ENCODE data around the gene RTL3.
A peak's percentile ranks its signal among the peaks of the same experiment; 100 is the strongest.
"Not testable (repeated sequence)": the region's sequence is repeated elsewhere in the genome, so short reads cannot be mapped to it uniquely, and the experiment has no call there.

The RTL3 gene

GRCh38 chrX:78658845-78659744, at the start of gene RTL3:
RTL3 (minus strand) TSS chrX:78659328; CDS start chrX:78658420, 908 bp downstream.
- DNase-seq = no peak

- no peak for DNase-seq
These were observed 49.7 kb upstream of the RTL3 start for GRCh38 chrX:78708816-78709215.

DNA sequence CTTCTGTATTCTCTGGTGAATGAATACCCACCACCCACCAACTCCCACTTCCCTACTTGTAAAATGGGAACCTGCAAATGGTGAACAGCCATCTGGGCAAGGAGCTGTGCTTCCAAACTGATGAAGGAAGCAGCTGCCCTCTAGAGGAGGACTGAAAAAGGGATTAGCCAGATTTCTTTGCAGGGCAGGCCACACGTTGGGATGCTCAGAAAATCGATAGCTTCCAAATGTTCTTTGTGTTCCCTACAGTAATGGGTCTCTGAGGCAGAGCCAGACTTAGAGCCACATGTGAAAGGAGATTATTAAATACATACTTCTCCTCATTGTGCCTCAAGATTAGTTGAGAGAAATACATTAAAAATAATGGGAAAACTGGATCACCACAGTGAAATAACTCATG, 49.1 kb upstream of the RTL3 start:
- DNase-seq = no peak

GRCh38 chrX:78706071-78706470, 46.9 kb upstream of the RTL3 start:
- no peak for DNase-seq

DNA sequence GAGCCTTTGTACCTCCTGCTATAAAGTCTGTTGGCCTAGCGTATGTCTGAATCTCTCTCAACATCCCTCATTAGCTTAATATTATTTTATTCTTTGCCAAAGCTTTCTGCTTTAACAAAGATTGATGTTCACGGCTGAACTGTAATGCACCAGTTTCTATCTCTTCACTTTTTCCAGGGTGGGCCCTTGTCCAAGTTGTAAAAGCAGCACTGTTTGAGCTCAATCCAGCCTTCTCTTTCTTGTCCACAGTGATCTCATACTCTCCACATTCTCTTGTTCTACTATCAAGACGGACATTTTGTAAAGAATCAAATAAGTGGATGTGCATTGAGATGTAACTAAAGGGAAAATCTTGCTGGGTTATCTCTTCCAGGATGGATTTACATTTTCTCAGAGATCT, 34.4 kb upstream of the RTL3 start:
- DNase-seq = no peak

DNA sequence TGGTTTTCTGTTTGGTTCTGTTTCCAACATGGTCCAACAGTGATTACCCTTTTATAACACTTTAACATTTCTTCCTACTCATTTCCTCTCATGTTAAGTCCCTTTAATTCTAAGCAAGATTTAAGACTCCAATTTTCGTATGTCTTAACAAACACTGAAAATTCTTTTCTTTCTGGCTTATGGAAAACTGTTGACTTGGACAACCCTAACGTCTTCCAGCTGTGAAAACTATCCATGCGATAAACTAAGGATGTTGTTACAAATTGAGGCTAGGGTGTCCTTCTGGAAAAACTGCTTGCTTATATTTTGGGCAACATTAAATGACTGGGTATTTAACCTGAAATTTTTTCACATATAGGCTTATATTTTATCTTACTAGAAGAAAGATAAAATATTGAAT, 33.9 kb upstream of the RTL3 start:
- no peak for DNase-seq

DNA sequence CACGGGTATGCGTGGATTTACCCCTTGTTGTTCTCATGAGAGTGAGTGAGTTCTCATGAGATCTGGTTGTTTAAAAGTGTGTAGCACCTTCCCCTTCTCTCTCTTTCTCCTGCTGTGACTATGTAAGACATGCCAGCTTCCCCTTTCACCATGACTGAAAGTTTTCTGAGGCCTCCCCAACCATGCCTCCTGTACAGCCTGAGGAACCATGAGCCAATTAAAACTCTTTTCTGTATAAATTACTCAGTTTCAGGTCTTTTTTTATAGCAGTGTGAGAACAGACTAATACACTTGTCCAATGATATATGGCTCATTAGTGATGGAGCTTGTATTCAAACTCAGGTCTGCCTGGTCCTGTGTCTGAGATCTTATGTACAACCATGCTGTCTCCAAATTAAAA, 28.5 kb upstream of the RTL3 start:
- DNase-seq = no peak

DNA sequence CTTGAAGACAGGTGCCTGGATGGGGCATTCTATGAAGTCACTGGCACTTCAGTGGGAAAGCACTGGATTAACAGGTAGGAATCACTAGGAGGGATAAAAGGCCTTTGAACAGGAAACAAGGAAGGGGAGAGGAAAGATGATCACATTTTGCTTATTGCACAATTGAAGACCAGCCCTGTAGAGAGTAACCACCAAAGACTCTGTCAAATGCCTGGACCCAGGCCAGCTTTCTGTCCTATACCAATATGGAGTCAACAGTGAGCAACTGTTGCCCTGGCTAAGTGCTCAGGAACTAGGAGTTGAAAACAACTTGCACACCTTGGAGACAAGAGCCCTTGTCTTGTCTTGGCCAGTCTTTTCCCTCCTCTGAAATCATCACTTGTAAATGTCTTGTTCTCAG, 14.1 kb upstream of the RTL3 start:
- no peak for DNase-seq

- peak in 1 of 56 donors; percentile 0 for DNase-seq
These were observed 6.2 kb upstream of the RTL3 start for GRCh38 chrX:78665342-78665741.

DNA sequence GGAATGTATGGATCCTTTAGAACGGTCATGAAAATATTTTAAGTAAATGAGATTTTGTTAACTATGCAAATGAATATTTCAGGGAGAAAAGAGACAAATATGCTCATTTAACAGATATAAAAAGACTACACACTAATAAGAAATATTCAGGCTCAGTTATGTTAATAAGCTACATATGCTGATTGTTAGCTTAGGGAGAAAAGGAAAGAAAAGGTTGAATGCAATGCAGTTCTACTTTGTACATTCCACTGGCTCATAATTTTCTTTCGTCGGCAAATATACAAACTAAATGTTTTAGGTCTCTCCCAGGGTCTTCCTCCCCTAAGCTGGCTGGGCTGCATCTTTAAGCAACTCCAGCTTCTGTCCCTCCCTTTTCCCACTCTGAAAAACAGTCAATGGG, 2.7 kb upstream of the RTL3 start:
- DNase-seq = no peak

- DNase-seq = no peak
These were observed 827 bp upstream of the RTL3 start for GRCh38 chrX:78659955-78660354.

- DNase-seq = no peak
These were observed 714 bp downstream of the RTL3 start for GRCh38 chrX:78658414-78658813.

DNA sequence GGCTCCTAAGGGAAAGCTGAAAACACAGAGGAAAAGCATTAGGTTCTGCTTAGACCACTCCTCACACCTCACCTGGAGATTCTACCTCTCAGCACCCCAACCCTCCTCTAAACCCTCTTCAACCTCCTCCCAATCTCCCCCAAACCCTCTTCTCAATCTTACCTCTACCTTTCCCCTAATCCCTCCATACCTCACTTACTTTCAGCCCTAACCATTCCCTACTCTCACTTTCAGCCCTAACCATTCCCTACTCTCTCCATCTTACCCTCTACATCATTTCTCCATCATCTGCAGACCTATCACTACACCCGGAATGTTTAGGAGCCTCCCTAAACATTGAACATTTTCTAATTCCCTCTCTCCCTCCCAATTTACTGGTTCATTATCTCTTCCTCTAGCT, 3.5 kb downstream of the RTL3 start:
- no peak for DNase-seq

GRCh38 chrX:78653118-78653822, 5.9 kb downstream of the RTL3 start:
- no peak for DNase-seq

DNA sequence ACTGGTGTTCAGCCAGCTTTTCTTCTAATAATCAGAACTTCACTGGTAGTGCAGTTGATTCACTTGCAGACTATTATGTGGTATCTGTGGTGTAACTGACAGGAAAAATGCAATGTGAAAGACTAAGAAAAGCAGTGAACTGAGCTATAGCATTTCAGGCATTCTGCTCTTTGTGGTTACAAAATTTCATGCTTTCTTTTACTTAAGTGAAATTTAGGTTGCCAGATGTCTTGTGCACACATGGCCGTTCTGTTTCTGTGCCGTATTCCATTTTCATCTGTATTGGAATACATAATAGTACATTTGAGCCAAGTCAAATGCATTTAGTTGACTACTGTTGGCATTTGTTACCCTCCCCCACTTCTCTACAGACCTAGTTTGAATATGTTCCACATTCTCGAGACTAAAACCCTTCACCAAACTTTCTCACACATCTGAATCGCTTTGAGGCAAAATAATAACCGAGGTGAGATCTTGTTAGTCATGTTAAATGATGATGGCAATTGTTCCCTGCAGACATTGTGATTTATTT, 8.2 kb downstream of the RTL3 start:
- DNase-seq = no peak

- DNase-seq = no peak
These were observed 15.3 kb downstream of the RTL3 start for GRCh38 chrX:78643874-78644273.

GRCh38 chrX:78643096-78643495, 16.0 kb downstream of the RTL3 start:
- DNase-seq = no peak

- not testable (repeated sequence) for DNase-seq
These were observed 23.0 kb downstream of the RTL3 start for GRCh38 chrX:78636096-78636495.

DNA sequence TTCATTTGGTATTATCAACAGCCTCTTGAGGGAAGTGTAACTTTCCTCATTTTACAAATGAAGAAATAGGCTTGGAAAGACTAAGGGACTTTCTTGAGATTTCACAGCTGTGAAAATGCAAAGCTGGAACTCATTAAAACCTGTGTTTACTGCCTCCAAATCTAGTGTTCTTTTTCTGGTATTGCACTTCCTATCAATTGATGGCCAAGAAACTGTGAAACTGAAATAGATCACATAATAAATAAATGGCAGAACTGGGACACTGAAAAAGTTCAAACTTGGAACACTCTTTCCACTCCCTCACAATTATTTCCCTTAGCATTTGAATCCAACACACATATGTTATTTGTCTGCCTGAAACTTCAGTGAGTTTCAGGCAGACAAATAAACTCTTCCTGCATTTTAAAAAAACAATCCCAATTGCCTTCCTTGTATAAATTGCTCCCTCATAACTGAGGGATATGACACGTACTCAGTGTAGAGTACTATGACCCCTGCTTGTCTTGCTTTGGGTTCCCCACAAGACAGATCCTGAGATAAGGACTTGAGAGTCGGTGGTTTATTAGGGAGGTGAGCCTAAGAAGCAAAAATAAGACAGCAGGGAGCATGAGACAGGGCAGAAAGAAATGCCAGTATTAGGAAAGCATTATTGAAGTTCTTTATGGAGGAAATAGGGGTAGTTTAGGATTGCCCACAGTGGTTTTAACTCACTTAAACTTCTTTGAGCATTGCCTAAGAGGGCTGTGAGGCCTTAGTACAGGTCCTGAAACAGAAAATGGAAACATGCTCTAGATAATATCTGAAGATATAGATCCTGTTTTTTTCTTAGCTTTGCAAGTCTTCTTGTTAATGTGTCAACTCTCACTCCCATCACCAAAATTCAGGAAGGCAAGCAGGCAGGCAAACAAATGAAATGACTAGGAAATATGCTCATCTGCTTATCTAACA, 33.9 kb downstream of the RTL3 start:
- DNase-seq = no peak

GRCh38 chrX:78624426-78624825, 34.7 kb downstream of the RTL3 start:
- no peak for DNase-seq

DNA sequence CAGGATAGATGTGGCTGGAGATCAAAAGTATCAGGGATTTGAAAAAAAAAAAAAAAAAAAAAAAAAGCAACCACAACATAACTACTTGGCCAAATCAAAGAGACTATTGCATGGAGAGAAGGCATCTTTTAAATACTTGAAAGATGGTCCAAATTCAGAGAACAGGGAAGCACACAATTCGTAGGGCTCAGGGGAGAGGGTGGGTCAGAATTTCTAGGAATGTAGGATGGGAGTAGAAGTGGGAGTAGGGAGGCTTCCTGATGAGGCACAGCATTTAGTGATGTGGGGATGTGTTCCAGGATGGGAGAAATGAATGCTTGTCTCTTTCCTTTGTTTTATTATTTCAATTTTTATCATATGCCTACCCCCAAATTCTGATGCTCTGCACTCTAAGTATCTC, 36.3 kb downstream of the RTL3 start:
- no peak for DNase-seq
